Measurements from ENCODE around the gene NSG2.
A peak's percentile ranks its signal among the peaks of the same experiment; 100 is the strongest.
"Not testable (repeated sequence)": the region's sequence is repeated elsewhere in the genome, so short reads cannot be mapped to it uniquely, and the experiment has no call there.

DNA sequence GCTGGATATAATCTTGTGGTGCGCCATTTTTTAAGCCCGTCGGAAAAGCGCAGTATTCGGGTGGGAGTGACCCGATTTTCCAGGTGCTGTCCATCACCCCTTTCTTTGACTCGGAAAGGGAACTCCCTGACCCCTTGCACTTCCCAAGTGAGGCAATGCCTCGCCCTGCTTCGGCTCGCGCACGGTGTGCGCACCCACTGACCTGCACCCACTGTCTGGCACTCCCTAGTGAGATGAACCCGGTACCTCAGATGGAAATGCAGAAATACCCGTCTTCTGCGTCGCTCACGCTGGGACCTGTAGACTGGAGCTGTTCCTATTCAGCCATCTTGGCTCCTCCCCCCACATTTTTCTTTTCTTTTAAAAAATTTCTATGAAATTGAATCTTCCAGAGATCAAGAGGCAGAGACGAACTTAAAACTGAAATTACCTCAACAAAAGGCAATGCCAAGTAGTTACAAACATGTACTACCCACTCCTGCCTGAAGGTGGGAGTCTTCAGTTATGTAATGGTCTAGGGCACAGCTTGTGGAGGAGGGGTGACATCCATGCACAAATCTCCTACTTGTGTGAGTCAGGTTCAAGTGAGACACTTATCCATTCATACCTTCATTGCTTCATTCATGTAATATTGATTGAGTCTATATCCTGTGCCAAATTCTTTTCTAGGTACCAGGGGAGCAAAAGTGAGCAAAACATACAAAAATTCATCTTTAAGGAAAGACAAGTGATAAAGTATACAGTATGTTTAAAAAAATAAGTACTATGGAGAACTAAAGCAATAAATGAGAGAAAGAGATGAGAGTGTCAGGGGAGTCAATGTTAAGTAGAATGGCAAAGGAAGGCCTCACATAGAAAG, 25.2 kb upstream of the NSG2 start:
- TF ChIP-seq, protein P1, sequence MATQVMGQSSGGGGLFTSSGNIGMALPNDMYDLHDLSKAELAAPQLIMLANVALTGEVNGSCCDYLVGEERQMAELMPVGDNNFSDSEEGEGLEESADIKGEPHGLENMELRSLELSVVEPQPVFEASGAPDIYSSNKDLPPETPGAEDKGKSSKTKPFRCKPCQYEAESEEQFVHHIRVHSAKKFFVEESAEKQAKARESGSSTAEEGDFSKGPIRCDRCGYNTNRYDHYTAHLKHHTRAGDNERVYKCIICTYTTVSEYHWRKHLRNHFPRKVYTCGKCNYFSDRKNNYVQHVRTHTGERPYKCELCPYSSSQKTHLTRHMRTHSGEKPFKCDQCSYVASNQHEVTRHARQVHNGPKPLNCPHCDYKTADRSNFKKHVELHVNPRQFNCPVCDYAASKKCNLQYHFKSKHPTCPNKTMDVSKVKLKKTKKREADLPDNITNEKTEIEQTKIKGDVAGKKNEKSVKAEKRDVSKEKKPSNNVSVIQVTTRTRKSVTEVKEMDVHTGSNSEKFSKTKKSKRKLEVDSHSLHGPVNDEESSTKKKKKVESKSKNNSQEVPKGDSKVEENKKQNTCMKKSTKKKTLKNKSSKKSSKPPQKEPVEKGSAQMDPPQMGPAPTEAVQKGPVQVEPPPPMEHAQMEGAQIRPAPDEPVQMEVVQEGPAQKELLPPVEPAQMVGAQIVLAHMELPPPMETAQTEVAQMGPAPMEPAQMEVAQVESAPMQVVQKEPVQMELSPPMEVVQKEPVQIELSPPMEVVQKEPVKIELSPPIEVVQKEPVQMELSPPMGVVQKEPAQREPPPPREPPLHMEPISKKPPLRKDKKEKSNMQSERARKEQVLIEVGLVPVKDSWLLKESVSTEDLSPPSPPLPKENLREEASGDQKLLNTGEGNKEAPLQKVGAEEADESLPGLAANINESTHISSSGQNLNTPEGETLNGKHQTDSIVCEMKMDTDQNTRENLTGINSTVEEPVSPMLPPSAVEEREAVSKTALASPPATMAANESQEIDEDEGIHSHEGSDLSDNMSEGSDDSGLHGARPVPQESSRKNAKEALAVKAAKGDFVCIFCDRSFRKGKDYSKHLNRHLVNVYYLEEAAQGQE (IDR thresholded peaks at IDR 0.05), result not testable (repeated sequence)
- TF ChIP-seq CTCF (IDR thresholded peaks at IDR 0.05; ENCODE audit: low read depth, low read length, missing input control) (peak; percentile 67), RAD21 (IDR thresholded peaks at IDR 0.05) (peak; percentile 81 to 84)
- TF ChIP-seq JUND (IDR thresholded peaks at IDR 0.05); HNF4A (conservative IDR thresholded peaks at IDR 0.05): not testable (repeated sequence)
